GM12892 (cell line): ENCODE measurements around the gene TMPRSS3. TPM values are rescaled to one million over a fixed set of nuclear protein-coding genes. Genes with fewer than 3 reads are reported as not detected.

Source experiments
- DNase-seq: peaks from one replicate; pipeline ENCODE4 v3.0.0; 2011; ENCODE audit not compliant: insufficient read length
- FAIRE-seq: peaks from 2 replicates; lab custom pipeline; 2011; peaks lifted over from hg19 to GRCh38; lab: Jason Lieb, UNC
- POLR2A ChIP-seq: IDR thresholded peaks from 2 replicates; pipeline ENCODE4 v1.6.1; 2011; ENCODE audit warnings: low read depth, low read length, control low read depth
- POLR2AphosphoS5 ChIP-seq: IDR thresholded peaks from 2 replicates; pipeline ENCODE4 v1.6.1; 2011; ENCODE audit warnings: low read depth, low read length, control low read depth
- TAF1 ChIP-seq: IDR thresholded peaks from 2 replicates; pipeline ENCODE4 v1.6.1; 2011; ENCODE audit warnings: low read depth, mild to moderate bottlenecking, control low read depth, low read length, borderline replicate concordance
- polyA plus RNA-seq: library from polyadenylated mRNA; unstranded; fragments of >200 nt; gene quantifications from one replicate; pipeline ENCODE4 v1.2.1, GENCODE V29; 2012; ENCODE audit warnings: missing spikeins, inconsistent platforms; ENCODE audit not compliant: missing spikeins

Gene TMPRSS3
- polyA plus RNA-seq, result 7.2 TPM

DNA sequence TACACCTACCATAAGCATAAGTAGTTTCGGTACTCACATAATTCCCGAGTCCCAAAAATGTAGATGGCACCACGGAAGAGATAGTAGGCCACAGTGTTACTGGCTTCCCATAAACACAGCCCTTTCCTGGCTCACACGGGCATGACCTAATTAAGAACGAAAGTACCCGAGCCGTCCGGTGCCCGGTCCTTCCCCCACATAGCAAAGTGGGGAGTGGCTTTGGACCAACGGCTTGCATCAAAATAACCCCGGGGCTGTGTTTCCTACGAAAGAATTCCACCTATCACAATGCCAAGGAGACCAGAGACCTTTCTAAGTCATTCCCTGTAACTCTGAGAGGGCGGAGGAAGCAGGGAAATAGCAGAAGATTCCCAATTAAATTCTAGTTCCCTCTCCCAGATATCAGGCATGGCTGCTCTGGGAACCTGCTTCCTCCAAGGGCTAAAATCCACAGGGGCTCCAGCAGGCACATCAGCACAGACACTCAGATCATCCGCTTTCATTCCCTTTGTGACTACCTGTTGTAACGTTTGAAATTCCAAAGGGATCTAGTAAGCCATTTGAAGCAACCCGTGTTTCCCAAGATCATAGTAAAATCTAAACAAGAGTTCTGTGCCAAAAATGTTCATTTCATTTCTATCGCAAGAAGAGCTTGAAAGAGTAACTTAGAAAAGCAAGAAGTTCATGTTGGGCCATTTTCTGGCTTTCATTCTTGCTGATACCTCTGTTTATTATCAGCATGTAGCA, at the start of gene TMPRSS3:
Gene TMPRSS3, minus strand, starts transcription at position 148 of the 747 bp plus-strand sequence. CDS start 635 bp downstream, outside the sequence.
- DNase-seq (no peak), FAIRE-seq (no peak)
- TF ChIP-seq POLR2AphosphoS5 (no peak), TAF1 (no peak), POLR2A (no peak)

GRCh38 chr21:42445311-42445710, 49.5 kb upstream of the TMPRSS3 start:
- TF ChIP-seq POLR2AphosphoS5 (no peak), TAF1 (no peak), POLR2A (no peak)
- DNase-seq (no peak), FAIRE-seq (no peak)

GRCh38 chr21:42444745-42445059, 48.9 kb upstream of the TMPRSS3 start:
- FAIRE-seq, result no peak
- TF ChIP-seq TAF1, result no peak
- DNase-seq, result no peak

DNA sequence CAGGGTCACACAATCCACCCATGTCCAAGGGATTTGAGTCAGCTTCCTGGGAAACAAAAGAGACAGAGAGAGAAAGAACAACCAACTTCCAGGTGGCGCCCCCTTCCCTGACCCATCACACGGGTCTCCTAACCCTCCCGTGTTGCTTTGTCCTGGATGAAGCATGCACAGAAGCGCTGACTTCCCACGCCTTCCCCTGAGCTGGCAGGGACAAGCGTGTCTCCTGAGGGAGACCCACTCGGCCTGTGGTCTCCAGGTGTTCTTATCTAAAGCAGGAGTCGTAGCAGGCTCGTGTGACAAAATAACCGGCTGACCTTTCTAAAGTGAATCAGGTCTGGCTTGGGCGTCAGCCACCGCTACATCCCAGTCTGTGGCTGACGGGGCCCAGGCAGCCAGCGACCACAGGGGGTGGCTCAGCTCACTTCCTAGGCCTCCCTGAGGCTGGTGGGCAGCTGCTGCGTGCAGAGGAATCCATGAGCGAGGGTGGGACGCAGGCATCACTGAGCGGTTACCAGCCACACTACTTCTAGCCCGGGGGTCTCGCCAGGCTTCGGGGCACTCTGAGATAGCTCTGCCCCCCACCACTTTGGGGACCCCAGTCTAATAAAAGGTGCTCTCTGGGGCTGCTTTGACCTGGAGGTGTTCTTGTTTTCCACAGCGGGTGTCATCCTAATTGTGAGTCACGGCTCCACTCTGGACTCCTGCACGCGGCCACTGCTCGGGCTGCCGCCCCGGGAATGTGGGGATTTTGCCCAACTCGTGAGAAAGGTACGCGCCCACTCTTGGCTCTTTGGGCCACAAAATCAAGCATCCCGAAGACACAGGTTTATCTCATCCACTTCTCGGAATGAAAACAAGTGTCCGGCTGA, 48.3 kb upstream of the TMPRSS3 start:
- no peak for TF ChIP-seq POLR2A
- DNase-seq, result no peak
- FAIRE-seq, result no peak

DNA sequence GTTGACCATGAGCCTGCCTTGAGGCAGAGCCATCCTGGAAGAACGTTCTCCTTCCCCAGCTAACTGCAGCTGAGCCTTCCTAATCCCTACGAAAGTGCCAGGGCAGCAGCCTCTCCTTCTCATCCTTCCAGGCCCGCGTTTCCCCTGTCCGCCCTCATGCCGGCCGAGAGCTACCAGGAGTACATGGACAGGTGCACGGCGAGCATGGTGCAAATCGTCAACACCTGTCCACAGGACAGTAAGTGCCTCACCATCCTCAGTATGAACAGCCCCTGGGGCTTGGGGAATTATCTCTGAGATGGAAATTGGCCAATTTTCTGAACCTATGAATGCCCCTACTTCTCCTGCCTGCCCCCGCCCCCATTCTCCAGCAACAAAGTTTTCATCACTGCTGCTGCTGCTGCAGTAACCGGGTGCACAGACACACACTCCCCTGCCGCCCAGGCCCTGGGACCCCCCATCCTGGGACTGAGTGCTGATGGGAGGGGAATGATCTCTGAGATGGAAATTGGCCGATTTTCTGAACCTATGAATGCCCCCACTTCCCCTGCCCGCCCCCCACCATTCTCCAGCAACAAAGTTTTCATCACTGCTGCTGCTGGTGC, 47.4 kb upstream of the TMPRSS3 start:
- DNase-seq (no peak), FAIRE-seq (no peak)
- TF ChIP-seq TAF1 (no peak), POLR2A (no peak), POLR2AphosphoS5 (no peak)

GRCh38 chr21:42441963-42442362, 46.1 kb upstream of the TMPRSS3 start:
- no peak for DNase-seq
- no peak for FAIRE-seq
- no peak for TF ChIP-seq POLR2AphosphoS5
- TF ChIP-seq POLR2A, result no peak
- TF ChIP-seq TAF1, result no peak

DNA sequence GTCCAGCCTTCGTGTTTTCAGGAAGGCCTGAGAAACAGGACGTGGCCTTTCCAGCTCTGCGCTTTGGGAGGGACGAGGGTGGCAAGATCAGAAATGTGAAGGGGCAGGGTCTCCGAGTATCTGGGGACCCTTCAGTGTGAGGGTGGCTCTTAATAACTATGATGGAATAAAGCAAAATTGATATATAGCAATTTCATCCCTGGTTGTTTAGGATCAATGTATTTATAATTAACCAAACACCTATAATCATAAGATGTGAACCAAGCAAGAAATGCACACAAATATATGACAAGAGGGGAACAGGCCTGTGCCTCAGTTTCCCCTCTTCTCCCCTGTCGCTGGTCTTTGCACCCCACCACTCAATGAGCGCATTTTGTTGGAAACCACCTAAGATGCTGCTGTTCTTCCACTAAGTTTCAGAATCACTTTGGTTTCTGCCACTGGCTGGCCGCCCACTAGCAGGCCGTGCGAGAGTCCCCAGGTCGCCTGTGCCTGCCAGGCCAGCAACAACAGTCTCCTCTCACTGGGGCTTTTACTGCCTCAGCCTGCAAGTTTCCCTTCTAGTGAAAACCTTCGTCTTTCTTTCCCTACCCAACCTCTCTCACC, 44.4 kb upstream of the TMPRSS3 start:
- TF ChIP-seq TAF1 (no peak), POLR2AphosphoS5 (no peak), POLR2A (no peak)
- DNase-seq, result peak; percentile 68

DNA sequence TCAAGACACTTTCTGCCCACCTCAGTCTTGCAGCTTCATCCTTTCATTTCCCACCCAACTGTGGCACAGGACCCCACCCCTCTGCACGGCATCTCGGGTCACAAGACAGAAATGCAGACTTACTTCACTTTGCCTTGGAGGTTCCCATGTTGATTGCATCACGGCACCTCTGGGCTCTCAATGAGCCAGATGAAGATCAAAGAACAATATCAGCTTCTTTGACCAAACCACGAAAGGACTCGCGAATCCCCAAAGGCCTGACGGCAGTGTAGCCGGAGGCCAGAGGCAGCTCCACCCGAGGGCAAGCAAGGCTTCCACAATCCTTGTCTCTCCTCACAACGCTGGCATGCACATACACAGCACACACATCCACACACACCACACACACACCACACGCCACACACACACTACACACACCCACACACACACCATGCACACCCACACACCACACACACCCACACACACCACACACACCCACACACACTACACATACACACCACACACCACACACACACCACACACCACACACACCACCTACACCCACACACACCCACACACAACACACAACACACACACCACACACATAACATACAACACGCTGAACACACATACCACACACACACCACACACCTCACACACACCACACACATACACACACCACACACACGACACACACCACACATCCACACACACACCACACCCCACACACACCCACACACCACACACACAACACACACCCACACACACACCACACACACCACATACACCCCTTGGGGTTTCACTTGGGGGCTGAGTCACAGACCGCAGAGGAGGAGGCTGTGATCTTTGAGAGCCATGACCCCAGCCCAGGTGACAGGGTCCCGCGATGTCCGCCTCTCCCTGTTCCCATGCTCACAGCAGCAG, 43.7 kb upstream of the TMPRSS3 start:
- TF ChIP-seq POLR2A, result no peak
- no peak for TF ChIP-seq TAF1
- TF ChIP-seq POLR2AphosphoS5, result no peak
- FAIRE-seq (peak; percentile 99), DNase-seq (no peak)

More for the DNA sequence above, 44.4 kb upstream of the TMPRSS3 start:
- no peak for FAIRE-seq

DNA sequence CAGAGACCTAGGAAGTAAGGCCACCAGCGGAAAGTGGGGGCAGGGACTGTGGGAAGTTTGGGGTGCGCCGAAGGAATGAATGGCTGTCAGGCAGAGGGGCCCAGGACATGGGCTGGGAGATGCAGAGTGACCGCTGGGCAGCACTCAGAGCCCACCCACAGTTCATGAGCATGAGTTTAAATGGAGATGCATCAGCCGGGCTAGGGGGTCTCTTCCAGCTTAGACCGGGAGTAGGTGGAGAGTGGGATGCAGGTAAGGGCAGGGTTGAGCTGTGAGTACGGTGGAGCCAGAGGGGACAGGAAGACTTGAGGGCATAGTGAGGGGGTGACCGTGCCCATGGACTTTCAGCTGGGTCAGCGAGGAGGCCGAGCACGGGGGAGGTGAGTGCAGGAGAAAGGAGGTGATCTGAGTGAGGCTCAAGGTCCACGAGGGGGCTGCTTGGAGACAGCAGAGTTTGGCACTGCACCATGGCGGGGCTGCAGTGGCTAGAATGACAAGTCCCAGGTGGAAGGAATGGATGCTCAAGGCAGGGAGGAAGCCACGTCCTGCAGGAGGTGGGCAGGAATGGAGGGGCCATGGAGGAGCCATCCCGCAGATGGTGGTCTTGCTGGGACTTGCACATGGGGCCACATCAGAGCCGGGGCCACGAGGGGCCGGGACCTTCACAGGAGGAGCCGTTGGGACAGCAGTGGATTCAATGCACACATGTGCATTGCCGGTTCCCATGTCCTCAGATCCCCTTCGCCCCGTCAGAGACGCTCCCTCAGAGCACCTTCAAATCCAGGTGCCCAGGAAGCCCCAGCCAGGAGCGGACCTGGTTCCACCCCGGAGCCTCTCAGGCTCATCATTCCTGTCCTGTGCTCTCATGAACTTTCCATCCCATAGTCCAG, 42.7 kb upstream of the TMPRSS3 start:
- TF ChIP-seq POLR2A (no peak), TAF1 (no peak), POLR2AphosphoS5 (no peak)
- DNase-seq, result no peak
- FAIRE-seq, result no peak

GRCh38 chr21:42437786-42438185, 41.9 kb upstream of the TMPRSS3 start:
- no peak for TF ChIP-seq POLR2AphosphoS5
- TF ChIP-seq TAF1, result no peak
- TF ChIP-seq POLR2A, result no peak
- no peak for DNase-seq
- FAIRE-seq, result no peak
